OCI-LY1 (cell line): Measurements from ENCODE around the gene CFAP91.

Source experiments
- CTCF ChIP-seq: fragments of 200-600 bp; sonication (generic), shearing (Covaris generic); IDR thresholded peaks from 2 replicates; pipeline ENCODE4 v1.5.1; 2017; ENCODE audit warnings: mild to moderate bottlenecking, antibody characterized with exemption, low read length, moderate library complexity, mixed read lengths
- EZH2 ChIP-seq: fragments of 200-600 bp; sonication (generic), shearing (Covaris generic); IDR thresholded peaks from 2 replicates; pipeline ENCODE4 v1.8.0; 2017; ENCODE audit warnings: borderline replicate concordance, mixed run types, mild to moderate bottlenecking, antibody characterized with exemption, low read length, moderate library complexity, mixed read lengths

GRCh38 chr3:119733812-119734211 is 31.0 kb downstream of the CFAP91 start:
- no peak for TF ChIP-seq CTCF
- TF ChIP-seq EZH2 = no peak
